ENCODE data around the gene DGKD. TPM values are rescaled to one million over a fixed set of nuclear protein-coding genes. Genes with fewer than 3 reads are reported as not detected.
"Not testable (repeated sequence)": the region's sequence is repeated elsewhere in the genome, so short reads cannot be mapped to it uniquely, and the experiment has no call there.

DGKD gene
- total RNA-seq, 1 experiment from 2014 or later: 13.0 TPM

DNA sequence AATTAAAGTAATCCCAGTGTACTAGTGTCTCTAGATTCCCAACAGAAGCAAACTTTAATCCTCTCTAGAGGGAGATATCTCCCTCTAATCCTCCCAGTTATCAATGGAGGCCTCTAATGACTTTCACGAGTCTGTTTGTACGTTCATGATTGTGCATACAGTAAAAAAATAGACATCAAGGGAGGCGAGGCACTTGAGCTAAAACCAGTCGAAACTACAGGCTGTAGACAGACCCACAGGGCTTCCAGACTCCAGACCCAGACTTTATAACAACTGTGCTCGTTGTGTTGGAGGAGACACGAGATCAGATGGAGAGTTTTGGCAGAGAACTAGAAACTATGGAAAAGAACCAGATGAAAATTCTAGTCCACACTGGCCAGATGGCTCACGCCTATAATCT is 7.0 kb downstream of the DGKD start:
- no peak for DNase-seq (ENCODE audit: low read depth)

DNA sequence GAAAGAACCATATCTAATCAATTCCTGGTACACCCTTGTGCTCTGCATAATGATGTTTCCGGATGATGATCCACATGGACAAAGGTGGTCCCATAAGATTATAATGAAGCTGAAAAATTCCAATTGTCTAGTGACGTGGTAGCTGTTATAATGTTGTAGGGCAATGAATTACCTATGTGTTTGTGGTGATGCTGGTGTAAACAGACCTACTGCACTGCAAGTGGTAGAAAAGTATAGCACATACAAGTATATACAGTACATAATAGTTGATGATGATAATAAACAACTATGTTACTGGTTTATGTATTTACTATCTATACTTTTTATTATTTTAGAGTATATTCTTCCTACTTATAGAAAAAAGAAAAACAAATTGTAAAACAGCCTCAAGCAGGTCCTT is 8.4 kb downstream of the DGKD start:
- DNase-seq (ENCODE audit: low read depth): no peak

DNA sequence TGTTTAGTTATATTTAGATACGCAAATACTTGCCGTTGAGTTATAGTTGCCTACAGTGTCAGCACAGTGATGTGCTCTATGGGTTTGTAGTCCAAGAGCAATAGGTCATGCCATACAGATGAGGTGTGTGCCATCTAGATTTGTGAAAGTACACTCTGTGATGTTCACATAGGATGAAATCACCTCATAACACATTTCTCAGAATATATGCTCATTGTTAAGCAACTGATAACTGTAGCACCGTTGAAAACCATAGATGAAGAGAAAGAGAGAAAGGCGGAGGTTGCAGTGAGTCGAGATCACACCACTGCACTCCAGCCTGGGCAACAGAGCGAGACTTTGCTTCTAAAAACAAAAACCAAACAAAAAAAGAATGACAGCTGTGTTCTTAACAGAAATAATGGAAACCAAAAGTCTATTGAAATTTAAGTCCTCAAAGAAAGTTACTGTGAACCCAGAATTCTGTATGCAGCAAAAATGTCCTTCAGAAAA is 9.5 kb downstream of the DGKD start:
- DNase-seq (ENCODE audit: low read depth): no peak

DNA sequence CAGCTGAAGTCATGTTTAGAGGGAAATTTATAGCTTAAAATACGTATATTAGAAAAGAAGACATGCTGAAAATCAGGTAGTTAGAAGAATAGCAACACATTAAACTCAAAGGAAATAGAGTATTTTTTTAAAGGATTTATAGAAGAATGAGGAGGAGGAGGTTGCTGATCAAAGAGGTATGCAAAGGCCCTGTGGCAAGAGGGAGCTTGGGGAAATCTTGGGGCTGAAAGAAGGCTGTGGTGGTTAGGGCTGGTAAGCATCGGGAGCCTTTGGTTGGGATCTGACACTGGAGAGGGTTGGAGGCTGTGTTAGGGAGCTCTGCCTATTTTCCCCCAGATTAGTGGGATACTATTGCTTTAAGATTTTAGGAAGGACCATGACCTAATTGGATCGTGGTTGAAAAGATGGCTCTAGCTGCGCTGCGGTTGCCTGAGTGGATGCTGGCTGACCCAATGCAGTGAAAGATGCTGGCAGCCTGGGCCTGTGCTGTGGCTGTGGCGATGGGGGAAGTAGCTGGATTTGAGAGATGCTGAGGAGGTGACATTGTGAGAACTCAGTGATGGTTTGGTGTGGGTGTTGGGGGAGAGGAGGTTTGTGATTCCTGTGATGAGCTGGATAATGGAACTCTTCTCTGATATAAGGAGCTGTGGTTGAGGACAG is 11.7 kb downstream of the DGKD start:
- DNase-seq (ENCODE audit: low read depth): no peak

DNA sequence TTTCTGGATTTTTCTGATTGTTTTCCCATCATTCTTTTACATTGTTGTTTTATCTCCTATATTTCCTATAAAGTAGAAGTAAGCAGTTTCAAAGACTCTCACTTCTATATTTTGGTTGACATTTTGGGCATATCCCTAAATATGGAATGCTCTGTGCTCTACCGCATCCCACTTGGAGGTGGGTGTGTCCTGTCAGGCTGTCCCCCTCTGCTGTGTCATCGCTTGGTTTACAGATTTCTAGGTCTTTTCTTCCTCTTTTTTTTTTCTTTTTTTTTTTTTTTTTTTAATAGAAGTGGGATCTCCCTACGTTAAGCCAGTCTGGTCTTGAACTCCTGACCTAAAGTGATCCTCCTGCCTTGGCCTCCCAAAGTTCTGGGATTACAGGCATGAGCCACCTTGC is 13.3 kb downstream of the DGKD start:
- no peak for DNase-seq (ENCODE audit: low read depth)

- no peak for DNase-seq (ENCODE audit: low read depth)
Observed at GRCh38 chr2:233368756-233369155, 14.5 kb downstream of the DGKD start.

- DNase-seq (ENCODE audit: low read depth): no peak
Observed at GRCh38 chr2:233369462-233369861, 15.2 kb downstream of the DGKD start.

DNA sequence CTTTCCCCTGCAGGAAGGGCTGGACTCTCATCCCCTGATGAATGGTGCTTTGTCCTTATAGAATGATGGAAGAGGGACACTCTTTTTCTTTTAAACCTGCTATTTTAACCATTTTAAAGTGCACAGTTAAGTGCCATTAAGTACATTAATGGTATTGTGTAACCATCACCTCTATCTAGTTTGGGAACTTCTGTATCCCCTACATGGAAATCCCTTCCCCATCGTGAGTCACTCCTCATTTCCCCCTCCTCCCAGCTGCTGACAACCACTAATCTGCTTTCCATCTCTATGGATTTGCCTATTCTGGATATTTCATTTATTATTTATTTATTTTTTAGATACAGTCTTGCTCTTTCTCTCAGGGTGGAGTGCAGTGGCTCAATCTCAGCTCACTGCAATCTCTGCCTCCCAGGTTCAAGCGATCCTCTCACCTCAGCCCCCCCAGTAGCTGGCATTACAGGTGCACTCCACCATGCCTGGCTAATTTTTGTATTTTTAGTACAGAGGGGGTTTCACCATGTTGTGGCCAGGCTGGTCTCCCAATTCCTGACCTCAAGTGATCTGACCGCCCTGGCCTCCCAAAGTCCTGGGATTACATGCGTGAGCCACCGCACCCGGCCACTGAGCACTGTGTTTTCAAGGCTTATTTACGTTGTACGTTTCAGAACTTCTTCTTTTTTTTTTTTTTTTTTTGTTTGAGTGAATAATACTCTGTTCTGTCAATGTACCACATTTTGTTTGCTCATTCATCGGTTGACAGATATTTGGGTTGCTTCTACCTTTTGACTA is 15.8 kb downstream of the DGKD start:
- no peak for DNase-seq (ENCODE audit: low read depth)

DNA sequence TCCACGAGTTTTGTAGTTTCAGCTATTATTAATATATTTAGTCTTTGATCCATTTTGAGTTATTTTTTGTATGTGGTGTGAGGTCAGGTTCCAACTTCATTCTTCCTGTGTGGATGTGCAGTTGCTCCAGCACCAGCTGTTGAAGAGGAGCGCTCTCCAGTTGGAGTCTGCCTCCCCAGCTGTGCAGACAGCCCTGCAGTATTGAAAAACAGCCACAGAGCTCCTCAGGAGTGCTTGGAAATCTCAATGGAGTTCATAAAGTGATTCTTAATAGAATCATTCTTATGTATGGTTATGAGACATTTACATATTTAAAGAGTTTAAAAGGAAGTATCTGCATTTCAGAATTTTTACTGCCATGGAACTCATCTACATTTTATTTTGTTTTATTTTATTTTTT is 17.3 kb downstream of the DGKD start:
- peak; percentile 73 for DNase-seq (ENCODE audit: low read depth)

DNA sequence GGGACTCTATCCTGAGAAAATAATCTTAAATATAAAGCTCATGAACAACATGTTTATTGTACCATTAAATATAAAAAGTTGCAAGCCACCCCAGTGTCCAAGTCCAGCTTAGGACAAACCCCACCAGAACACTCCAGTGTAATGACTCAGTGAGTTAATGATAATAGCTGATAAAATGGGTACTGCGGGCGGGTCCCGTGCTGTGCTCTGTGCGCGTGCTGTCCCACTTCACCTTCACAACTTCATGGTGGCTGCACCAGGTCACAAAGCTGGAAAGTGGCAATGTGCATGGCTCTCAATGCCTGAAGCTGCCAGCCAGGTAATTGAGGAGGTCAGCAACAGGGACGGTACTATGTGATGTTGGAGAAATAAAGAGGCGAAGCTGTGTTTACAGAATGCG is 18.6 kb downstream of the DGKD start:
- no peak for DNase-seq (ENCODE audit: low read depth)

- DNase-seq (ENCODE audit: low read depth): peak; percentile 95
Observed at GRCh38 chr2:233373316-233373715, 19.0 kb downstream of the DGKD start.

- DNase-seq (ENCODE audit: low read depth): not testable (repeated sequence)
Observed at GRCh38 chr2:233374776-233375175, 20.5 kb downstream of the DGKD start.

GRCh38 chr2:233375490-233376314 is 21.4 kb downstream of the DGKD start:
- no peak for DNase-seq (ENCODE audit: low read depth)

DNA sequence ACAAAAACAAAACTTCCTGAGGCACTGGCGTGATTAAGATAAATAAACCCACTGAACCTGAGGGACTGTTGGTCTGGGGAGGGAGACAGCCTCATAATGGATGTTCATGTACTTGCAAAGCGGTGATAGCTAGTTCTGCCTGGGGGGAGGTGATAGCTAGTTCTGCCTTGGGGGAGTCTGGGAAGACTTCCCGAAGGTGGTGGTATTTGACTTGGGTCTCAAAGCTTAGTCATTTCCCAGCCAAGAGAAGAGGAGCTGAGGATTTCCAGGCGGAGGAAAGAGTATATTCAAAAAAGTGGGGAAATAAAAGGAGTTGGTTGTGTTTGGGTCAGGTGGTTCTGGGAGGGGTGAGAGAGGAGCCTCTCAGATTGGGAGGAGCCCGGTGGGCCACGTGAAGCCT is 24.7 kb downstream of the DGKD start:
- DNase-seq (ENCODE audit: low read depth): no peak

DNA sequence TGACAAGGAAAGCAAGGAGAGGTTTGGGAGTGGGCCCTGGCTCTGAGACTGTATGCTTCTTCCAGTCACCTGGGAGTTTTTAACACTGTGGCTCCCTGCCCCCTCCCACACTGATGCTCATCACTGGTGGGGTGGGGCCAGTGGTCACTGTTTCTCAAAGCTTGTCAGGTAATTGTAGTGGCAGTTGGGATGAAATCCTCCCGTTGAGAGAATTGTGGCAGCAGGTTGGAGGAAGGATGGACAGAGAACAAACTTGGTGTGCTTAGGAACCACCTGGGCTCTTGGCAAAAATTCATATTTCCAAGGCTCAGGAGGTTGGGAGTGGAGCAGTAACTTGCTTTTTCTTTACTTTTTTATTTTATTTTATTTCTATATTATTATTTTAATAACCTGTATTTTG is 25.1 kb downstream of the DGKD start:
- no peak for DNase-seq (ENCODE audit: low read depth)

DNA sequence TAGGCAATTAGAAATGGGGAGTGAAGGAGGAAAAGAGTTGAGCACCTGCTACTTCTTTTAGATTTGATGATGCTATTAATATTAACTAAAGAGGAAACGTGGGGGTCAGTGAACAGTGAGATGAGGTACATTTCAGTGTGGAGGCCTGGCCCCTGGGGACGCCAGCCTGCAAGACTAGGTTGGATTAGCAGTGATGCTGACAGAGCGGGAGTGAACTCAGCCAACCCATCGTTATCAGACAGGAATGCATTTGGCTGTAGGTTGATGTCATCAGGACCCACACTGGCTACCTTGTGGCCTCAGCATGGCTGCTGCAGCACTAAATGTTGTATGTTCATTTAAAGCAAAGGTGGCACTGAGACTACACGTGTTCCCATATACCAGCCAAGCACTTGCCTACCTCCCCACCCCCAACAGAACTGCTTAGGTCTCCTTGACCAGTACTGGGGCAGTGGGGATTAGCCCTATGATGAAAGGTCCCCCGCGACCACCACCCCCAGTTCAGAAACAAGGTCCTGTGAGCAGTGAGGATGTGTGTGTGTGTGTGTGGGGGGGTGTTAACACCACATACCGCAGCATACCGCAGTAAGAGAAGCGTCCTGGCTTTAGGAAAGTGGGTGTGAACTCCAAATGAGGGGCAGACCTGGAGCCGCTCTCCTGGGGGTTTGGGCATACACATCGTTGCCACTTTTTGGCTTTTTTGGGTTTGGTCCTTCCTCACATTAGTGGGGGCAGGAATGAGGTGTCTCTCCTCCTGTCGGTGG is 26.0 kb downstream of the DGKD start:
- DNase-seq (ENCODE audit: low read depth): no peak

DNA sequence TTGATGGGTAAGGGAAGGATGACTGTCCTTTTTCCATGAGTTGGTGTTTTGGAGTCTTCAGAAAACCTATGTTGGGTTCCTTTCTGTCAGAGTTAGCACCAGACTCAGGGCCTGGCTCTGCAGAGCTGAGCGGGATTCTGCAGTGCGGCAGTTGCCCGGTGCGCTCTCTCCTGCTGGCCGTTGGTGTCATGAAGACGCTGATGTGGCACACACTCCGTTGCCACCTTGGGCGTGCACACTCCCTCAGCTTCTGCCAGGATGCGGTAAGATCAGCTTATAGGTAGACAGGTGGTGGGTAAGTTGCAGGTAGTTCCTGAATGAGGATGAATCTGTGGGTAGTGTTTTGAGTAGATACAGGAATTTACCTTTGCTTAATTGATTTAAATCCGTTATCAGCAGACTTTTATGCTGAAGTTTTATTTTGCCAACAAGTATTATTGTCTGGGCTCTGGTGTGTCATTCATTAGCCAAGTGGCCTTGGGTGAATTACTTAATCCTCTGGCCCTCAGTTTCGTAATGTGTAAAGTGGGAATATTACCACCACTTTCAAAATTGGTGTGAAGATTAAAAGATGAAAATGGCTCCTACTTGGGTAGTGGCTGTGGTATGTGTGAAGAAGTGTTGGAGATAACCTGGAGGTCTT is 26.8 kb downstream of the DGKD start:
- no peak for DNase-seq (ENCODE audit: low read depth)

GRCh38 chr2:233381638-233381995 is 27.3 kb downstream of the DGKD start:
- no peak for DNase-seq (ENCODE audit: low read depth)

DNA sequence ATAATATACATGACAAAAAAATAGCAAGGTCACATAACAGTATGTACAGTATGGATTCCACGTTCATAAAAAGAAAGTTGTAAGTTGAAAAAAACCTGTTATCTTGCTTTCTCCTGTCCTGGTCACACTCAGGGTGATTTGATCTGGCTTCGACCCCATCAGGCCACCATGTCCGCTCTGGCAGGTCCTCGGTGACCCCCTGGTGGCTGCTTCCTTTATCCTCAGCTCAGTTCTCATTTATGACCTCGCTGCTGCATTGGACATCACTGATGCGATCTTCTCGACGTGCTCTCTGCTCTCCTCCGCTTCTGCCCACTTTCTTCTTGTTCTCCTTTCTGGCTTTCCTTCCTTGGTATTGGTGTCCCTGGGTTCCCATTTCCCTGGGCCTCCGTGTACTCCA is 29.7 kb downstream of the DGKD start:
- DNase-seq (ENCODE audit: low read depth): no peak

- peak; percentile 15 for DNase-seq (ENCODE audit: low read depth)
Observed at GRCh38 chr2:233384811-233385488, 30.7 kb downstream of the DGKD start.

Data from LHCN-M2 (cell line).